GM04504 (cell line): ENCODE results near the gene CACHD1.
A peak's percentile ranks its signal among the peaks of the same experiment; 100 is the strongest.

Experiments used
- DNase-seq: peaks from one replicate; pipeline ENCODE4 v3.0.0-alpha.2; 2012; ENCODE audit warnings: low read depth

The CACHD1 gene

DNA sequence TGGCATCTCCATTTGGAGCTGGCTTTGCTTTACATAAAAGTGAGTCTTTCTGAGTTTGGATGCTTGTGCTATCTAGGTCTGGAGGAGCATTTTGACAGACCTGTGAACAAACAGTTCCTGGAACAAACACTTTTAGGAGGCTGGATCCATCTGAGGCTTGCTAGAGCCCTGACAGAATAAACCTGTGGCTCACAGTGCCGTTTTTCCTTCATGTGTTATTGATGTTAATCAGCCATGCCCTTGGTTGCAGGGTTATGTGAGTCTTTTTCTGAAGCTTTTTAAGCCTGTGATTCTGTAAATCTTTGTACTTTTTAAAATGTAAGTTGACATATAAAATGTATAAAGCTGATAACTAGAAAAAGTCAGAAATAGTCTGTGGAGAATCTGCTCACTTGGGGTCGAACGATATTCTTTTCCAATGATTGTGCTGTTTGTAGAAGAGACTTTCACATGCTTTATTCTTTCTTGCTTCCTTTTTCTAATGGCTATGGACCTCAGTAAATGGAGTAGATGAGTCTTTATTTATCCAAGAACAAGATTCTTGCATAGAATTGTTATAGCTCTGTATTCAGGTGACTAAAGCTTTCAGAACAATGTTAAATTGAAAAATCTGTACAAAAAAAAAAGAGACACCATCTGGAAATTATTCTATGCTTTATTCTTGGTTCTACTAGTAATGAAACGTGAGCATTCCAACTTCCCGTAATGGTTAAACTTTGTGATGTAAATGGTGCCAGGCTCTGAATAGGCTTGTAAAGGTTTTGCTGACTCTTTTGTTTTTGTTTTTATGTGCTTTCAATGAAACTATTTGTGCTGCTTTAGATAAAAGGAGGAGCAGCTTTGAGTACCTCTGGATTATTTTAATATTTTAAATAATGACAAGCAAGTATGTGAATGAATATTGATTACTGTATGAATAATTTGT, 53.7 kb downstream of the CACHD1 start:
- DNase-seq: no peak

DNA sequence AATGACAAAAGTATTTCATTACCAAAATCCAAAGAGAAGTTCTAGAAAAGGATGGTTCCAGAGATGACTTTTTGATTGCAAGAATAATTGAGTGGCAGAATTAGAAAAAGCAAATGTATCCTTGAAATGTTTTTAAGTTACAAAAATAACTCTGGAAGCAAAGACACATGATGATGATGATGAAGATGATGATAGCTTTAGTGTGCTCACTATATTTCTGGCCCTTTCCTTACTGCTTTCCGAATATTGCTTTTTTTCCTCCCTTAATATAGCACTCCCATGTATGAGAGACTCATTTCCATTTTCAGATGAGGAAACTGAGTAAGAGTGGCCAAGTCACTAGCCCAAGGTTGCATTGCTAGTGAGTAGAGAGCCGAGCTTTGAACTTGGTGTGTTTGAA, 54.7 kb downstream of the CACHD1 start:
- DNase-seq: no peak

GRCh38 chr1:64525116-64525686, 55.3 kb downstream of the CACHD1 start:
- no peak for DNase-seq

GRCh38 chr1:64526312-64526711, 56.4 kb downstream of the CACHD1 start:
- no peak for DNase-seq

DNA sequence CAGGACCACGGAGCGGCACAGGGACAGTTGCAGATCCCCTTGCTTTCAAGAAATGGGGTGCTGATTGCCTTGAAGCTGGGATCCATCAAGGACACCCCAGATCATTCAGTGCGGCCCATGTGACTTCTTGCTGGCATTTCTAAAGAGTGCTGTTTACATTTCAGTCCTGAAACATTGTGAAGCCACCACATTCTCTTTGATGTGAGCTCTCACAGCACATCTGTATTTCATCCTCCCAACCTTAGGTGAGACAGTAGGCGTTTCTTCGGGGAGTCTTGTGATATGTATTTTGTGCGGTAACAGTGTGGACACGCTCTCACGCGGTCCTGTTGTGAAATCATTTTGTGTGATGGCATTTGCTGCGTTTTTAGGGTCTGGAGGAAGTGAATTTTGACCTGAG, 57.2 kb downstream of the CACHD1 start:
- DNase-seq: no peak

- no peak for DNase-seq
These were observed 57.9 kb downstream of the CACHD1 start for GRCh38 chr1:64527786-64528185.

DNA sequence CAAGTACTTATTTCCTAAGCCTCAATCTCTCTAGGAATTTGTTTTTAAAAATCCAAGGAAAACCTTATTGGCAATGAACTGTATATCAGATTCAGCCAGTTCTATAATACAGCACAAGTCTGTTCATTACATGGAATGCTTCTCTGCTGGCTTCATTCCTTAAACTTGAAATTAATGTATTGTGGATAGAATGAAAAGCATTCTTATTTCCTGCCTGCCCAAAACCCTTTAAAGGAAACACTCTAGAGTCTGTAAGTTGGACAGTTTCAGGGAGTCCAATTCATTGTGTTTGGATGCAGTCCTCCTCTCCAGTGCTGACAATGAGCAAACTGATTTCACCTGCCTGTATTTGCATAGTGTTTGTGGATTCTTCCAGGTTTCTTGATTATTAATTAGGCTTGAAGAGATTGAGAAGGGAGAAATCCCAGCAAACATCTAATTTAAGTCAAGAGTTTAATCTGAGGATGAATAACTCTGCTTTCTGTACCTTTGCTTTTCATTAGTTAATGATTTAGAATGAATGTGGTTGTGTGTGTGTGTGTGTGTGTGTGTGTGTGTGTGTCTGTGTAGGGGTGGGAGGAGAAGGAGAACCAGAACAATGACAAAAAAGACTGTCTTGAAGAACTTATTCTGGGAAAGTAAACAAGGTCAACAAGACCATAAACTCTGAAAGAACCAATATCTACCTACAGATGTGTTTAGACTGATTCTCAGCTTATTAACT, 61.2 kb downstream of the CACHD1 start:
- no peak for DNase-seq

- no peak for DNase-seq
These were observed 62.7 kb downstream of the CACHD1 start for GRCh38 chr1:64532646-64533045.

GRCh38 chr1:64535938-64536835, 66.3 kb downstream of the CACHD1 start:
- no peak for DNase-seq

DNA sequence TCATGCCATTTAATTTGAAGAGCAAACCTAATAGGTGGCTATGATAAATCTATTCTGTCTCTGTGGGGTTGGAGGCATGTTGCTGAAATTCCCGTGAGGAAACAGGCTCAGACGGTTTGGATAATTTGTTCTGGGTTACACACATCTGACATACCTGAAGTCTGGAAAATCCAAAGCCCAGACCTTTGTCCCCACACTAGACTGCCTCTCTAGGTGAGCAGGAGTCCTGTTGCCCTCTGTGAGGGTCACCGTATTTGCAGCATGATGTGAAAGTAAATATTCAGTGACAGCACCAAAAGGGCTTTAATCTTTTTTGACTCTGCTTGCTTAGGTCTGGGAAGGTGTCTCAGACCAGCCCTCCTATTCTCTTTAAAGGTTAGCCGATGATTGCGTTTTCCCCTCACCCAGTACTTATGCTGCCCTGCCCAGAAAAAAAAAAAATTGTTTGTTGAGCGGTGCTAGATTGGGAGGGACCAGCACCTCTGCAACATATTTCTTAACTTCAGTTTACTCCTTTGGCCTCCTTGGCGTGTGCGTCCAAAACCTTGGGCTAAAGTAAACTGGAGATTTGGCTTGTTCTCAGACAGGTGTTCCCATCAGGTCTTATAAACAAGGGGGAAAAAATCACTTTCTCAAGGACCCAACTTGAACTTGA, 67.0 kb downstream of the CACHD1 start:
- DNase-seq: no peak

DNA sequence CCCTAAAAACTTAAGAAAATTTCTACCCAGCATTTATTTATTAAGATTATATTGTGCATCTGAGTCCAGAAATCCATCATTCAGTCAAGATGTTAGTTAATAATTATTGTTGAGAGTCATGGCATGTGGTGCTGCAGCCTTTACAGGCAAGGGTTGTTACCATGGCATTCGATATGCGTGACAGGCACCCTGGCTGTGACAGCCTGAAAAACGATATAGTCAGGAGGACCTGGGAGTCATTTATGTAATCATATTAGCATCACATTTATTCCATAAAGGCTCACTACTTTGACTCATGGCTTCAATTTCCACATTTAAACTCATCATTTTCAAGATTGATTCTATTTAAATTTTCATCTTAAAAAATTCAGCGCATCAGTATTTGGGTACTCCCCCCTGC, 68.0 kb downstream of the CACHD1 start:
- DNase-seq: no peak

DNA sequence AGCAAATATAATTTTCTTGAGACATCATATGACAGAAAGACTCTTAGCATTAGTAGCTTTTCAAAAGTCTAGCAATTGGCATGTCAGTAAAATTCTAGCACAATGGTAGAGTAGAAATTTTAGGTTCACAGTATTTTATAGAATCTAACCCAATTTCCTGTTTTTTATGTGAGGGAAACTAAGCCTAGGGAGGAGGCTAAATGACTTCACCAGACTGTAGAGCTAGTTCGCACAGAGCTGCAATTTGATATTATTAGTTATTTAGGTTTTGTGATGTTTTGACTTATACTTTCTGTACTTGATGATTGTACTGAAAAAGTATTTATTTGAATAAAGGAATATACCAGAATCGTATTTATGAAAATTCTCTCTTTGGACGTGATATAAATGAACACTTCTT, 68.5 kb downstream of the CACHD1 start:
- no peak for DNase-seq

- DNase-seq: no peak
These were observed 69.4 kb downstream of the CACHD1 start for GRCh38 chr1:64539289-64539688.

DNA sequence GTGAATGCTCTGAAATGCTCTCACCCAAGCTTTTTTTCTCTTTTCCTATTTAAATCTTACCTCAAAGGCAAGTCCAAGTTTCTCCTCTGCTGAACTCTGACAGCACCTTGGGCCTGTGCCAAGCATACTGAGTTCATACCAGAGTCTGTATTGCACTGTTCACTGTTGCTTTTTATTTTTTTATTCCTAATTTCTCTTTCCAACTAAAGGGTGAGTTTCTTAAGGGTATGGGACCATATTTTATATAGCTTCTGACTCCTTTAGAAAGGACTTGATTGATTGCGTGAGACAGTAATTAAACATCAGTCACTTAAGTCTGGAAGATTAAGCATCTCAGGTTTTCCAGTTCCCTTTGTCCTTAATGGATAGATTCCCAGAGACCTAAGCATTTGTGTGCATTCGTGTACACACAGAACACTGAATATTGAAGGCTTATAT, 69.9 kb downstream of the CACHD1 start:
- DNase-seq: no peak

DNA sequence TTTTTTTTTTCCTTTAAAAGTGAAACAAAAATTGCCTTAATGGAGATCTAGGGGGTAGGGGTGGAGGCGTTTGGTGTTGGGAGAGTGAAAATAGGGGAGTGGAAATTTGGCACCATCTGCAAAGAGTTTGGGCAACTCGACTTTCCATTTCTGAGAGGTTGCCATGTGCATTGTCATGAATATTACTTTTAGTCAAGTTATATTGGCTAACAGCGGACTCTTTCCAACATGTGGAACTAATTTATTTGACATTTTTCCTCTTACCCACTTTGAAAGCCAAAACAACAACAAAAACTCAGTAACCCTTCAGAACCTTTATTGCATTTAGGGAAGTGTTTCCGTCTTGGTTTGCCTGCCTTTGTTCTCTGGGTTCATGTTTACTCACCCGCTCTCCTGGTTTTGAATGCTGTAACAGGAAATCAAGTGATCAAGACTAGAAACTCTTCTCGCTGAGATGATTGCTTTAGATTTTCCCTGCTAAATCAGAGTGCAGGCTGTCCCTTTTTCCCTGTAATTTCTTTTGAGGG, 70.4 kb downstream of the CACHD1 start:
- DNase-seq: peak; percentile 40

DNA sequence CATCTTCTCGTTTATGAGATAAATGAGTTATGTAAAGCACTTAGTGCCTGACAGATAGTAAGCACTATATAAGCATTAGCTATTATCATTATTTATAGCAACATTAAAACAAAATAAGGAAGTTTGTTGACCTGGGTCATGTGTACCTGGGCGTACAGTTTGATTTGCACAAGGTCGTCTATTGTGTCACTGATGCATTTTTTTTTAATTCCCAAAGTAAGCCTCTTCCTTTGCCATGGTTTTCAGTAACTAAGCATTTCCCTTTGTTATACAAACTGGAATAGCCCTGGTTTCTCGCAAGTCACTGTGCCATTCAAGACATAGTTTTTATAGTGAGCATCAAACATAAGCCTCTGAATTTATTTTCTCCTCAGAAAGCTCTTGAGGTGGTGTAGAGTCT, 72.2 kb downstream of the CACHD1 start:
- no peak for DNase-seq

DNA sequence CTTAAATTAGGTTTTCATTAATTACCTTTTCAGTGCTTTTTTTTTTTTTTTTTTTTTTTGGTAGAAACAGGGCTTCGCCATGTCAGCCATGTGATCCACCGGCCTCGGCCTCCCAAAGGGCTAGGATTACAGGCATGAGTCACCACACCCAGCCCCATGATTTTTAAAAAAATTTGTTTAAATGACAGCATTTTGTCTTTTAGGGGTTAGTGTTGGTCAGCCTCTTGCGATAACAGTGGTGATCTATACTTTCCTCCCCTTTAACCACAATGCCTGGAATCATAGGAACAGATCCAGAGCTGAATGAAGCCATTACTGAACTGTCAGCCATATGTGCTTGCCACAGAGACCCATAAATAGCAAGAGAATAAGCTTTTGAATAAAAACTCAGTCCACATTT, 73.9 kb downstream of the CACHD1 start:
- no peak for DNase-seq

DNA sequence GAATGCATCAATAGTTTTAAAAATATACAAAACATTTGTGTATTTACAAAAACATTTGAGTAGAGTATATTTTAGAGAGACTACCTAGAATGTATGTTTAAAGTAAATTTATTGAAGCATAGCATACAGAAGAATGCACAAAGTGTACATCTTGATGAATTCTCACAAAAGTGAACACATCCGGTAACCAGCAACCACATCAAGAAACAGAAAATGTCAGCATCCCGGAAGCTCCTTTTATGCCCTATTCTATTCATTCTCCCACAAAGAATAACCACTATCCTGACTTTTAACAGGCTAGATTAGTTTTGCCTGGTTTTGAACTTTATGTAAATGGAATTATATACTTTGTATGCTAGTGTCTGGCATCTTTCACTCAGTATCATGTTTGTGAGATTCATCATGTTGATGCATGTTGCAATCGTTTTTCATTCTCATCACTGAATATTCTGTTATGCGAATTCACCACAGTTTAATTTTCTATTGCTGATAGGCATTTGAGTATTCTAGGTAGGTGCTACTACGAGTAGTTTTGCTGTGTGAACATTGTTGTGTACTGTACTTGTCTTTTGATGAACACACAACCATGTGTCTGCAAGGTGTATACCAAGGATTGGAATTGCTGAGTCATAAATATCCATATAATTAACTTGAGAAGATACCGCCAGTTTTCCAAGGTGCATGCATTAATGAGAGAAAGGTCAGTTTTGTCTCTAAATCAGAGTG, 75.4 kb downstream of the CACHD1 start:
- no peak for DNase-seq

- DNase-seq: no peak
These were observed 76.1 kb downstream of the CACHD1 start for GRCh38 chr1:64546013-64546412.

DNA sequence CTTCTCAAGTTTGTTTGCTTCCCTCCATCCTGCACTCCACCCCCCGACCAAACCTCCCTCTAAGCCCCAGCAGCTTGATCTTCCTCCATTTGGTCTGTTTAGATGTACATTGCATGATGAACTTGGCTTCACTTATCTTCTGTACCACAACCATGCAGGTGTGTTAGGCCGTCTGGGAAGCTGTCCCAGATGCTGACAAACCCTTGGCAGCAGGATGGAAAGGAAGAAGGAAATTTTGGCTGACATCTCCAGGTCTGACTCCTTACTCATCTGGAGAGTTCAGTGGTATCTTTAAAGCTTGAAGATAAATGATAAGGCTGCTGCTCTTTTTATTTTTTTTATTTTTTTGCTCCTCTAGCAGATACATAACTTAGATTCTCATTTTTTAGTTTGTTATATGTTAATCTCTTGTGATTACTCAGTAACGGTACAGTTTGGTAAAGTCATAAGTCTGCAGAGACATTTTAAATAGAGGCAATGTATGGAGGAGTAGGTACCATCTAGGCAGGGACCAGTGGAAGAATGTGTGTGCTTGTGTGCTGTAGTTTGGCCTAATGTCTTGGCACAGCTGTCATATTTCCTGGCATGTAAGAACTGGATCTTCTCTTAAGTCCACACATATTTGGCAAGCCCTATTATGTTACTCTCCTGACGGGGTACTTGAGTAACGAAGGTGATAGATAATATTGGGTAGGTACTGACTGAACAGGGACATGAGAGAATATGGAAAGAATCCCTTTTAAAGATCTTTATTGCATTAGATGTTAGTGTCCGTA, 79.7 kb downstream of the CACHD1 start:
- DNase-seq: no peak
